Small intestine (tissue), 7 donors: Measurements from ENCODE around the gene DTNB. TPM values are rescaled to one million over a fixed set of nuclear protein-coding genes. Genes with fewer than 3 reads are reported as not detected.
"Not testable (repeated sequence)": the region's sequence is repeated elsewhere in the genome, so short reads cannot be mapped to it uniquely, and the experiment has no call there.

Source experiments
- DNase-seq, 2 donors: peaks; one replicate each; pipeline versions ENCODE4 v3.0.0 to v3.0.0-alpha.2; 2013
- FAIRE-seq: peaks from 2 replicates; lab custom pipeline; 2012; peaks lifted over from hg19 to GRCh38; lab: Jason Lieb, UNC
- H3K27ac ChIP-seq, 3 donors: one replicate each; pipeline ENCODE4 v1.5.1; 2013; ENCODE audit warnings: low read length in 2 of 3, mild to moderate bottlenecking in 2 of 3, control low read depth in 1 of 3, inconsistent platforms in 1 of 3, low read depth in 1 of 3, moderate library complexity in 1 of 3
- H3K27me3 ChIP-seq, 3 donors: one replicate each; pipeline ENCODE4 v1.6.1; 2013; ENCODE audit warnings: low read length in 3 of 3, inconsistent platforms in 1 of 3; ENCODE audit not compliant: control insufficient read depth in 3 of 3, insufficient read depth in 3 of 3
- H3K36me3 ChIP-seq, 3 donors: one replicate each; pipeline ENCODE4 v1.6.1; 2013; ENCODE audit warnings: low read length in 3 of 3, inconsistent platforms in 1 of 3, low read depth in 1 of 3, mild to moderate bottlenecking in 1 of 3, moderate library complexity in 1 of 3; ENCODE audit not compliant: control insufficient read depth in 3 of 3, insufficient read depth in 2 of 3
- H3K4me1 ChIP-seq, 3 donors: one replicate each; pipeline ENCODE4 v1.6.1; 2013; ENCODE audit warnings: low read length in 2 of 3, inconsistent platforms in 1 of 3, low read depth in 1 of 3, mild to moderate bottlenecking in 1 of 3, moderate library complexity in 1 of 3; ENCODE audit not compliant: control insufficient read depth in 3 of 3, insufficient read depth in 2 of 3
- H3K4me3 ChIP-seq, 3 donors: one replicate each; pipeline ENCODE4 v1.5.1; 2013; ENCODE audit warnings: low read length in 3 of 3, control low read depth in 1 of 3, inconsistent platforms in 1 of 3, low read depth in 1 of 3, mild to moderate bottlenecking in 1 of 3, moderate library complexity in 1 of 3
- H3K9me3 ChIP-seq, 2 donors: one replicate each; pipeline ENCODE4 v1.6.1; 2013; ENCODE audit warnings: low read depth in 1 of 2, low read length in 1 of 2; ENCODE audit not compliant: control insufficient read depth in 2 of 2, insufficient read depth in 1 of 2
- whole genome bisulfite sequencing, 3 donors: extraction: QIAGEN DNeasy Blood & Tissue Kit; methylation state at CpG; one replicate each; pipeline ENCODE4 v1.1.7; 2013; 5-methylcytosine and 5-hydroxymethylcytosine counted together
- polyA plus RNA-seq, 4 donors: library from polyadenylated mRNA; stranded (reverse) in 3 of 4; unstranded in 1 of 4; fragments of 200-250 nt in 3 of 4; fragments of 120-200 nt in 1 of 4; gene quantifications; one replicate each; pipeline versions ENCODE4 v1.2.1 to v1.2.3, GENCODE V29; 2013
- donor health status: healthy with polysubstance abuse.
- donor health status: control.
- donor health status: control.
- donor health status: Bipolar disorder and iron deficiency.
- donor health status: healthy.

Gene DTNB
- polyA plus RNA-seq, 4 donors = 2.4 to 9.7 (median 4.4) TPM

GRCh38 chr2:25552318-25552717 lies 121.1 kb downstream of the DTNB start:
- DNase-seq (no peak), FAIRE-seq (no peak)
- Histone ChIP-seq H3K4me3 (no peak overlapping the region), H3K27ac (no peak overlapping the region), H3K27me3 (no peaks in the 10 kb centered on the region), H3K4me1 (no peaks in the 10 kb centered on the region), H3K36me3 (no peaks in the 10 kb centered on the region), H3K9me3 (no peaks in the 10 kb centered on the region)
- 95 to 100% (median 97%) methylated on average over 4 of the region's 4 CpGs for WGBS, 3 donors

GRCh38 chr2:25551316-25551715 lies 122.1 kb downstream of the DTNB start:
- Histone ChIP-seq H3K27ac (no peak overlapping the region), H3K4me1 (no peaks in the 10 kb centered on the region), H3K9me3 (no peaks in the 10 kb centered on the region), H3K36me3 (no peaks in the 10 kb centered on the region), H3K27me3 (no peaks in the 10 kb centered on the region), H3K4me3 (no peak overlapping the region)
- no peak for FAIRE-seq
- no peak for DNase-seq
- 85 to 93% (median 88%) methylated on average over 2 of the region's 2 CpGs for WGBS, 3 donors

GRCh38 chr2:25549571-25549970 lies 123.8 kb downstream of the DTNB start:
- H3K36me3 ChIP-seq, H3K4me3 ChIP-seq, H3K9me3 ChIP-seq, DNase-seq, H3K4me1 ChIP-seq, H3K27me3 ChIP-seq, H3K27ac ChIP-seq, FAIRE-seq: not testable (repeated sequence)
- 68 to 86% (median 81%) methylated on average over 2 of the region's 2 CpGs for WGBS, 3 donors

- DNase-seq (no peak), FAIRE-seq (no peak)
- H3K36me3 ChIP-seq = no peaks in the 10 kb centered on the region
- no peaks in the 10 kb centered on the region for H3K9me3 ChIP-seq
- no peak overlapping the region for H3K4me3 ChIP-seq
- WGBS, 3 donors = 60 to 65% (median 64%) methylated on average over 2 of the region's 2 CpGs
- no peak overlapping the region for H3K27ac ChIP-seq
- no peaks in the 10 kb centered on the region for H3K27me3 ChIP-seq
- H3K4me1 ChIP-seq = no peaks in the 10 kb centered on the region
Measured at GRCh38 chr2:25548601-25549000, 124.8 kb downstream of the DTNB start.

- H3K9me3 ChIP-seq = no peaks in the 10 kb centered on the region
- no peak for FAIRE-seq
- no peaks in the 10 kb centered on the region for H3K36me3 ChIP-seq
- H3K4me3 ChIP-seq = no peak overlapping the region
- 96 to 97% (median 97%) methylated on average over 3 of the region's 3 CpGs for WGBS, 3 donors
- no peaks in the 10 kb centered on the region for H3K27me3 ChIP-seq
- H3K4me1 ChIP-seq = no peaks in the 10 kb centered on the region
- H3K27ac ChIP-seq = no peak overlapping the region
- no peak for DNase-seq
Measured at GRCh38 chr2:25546852-25547251, 126.5 kb downstream of the DTNB start.

- no peak for DNase-seq
- no peak overlapping the region for H3K27ac ChIP-seq
- no peaks in the 10 kb centered on the region for H3K36me3 ChIP-seq
- FAIRE-seq = no peak
- H3K9me3 ChIP-seq = no peaks in the 10 kb centered on the region
- H3K27me3 ChIP-seq = no peaks in the 10 kb centered on the region
- 96 to 98% (median 96%) methylated on average over 4 of the region's 4 CpGs for WGBS, 3 donors
- no peaks in the 10 kb centered on the region for H3K4me1 ChIP-seq
- H3K4me3 ChIP-seq = no peak overlapping the region
Measured at GRCh38 chr2:25545899-25546298, 127.5 kb downstream of the DTNB start.

- Histone ChIP-seq H3K4me1 (no peaks in the 10 kb centered on the region), H3K27me3 (no peaks in the 10 kb centered on the region), H3K4me3 (no peak overlapping the region), H3K27ac (no peak overlapping the region), H3K36me3 (no peaks in the 10 kb centered on the region), H3K9me3 (no peaks in the 10 kb centered on the region)
- no peak for FAIRE-seq
- DNase-seq = no peak
Measured at GRCh38 chr2:25544445-25544844, 128.9 kb downstream of the DTNB start.

- Histone ChIP-seq H3K27ac (no peak overlapping the region), H3K27me3 (no peaks in the 10 kb centered on the region), H3K4me1 (no peaks in the 10 kb centered on the region), H3K36me3 (no peaks in the 10 kb centered on the region), H3K9me3 (no peaks in the 10 kb centered on the region), H3K4me3 (no peak overlapping the region)
- DNase-seq (no peak), FAIRE-seq (no peak)
- 91 to 94% (median 93%) methylated on average over 10 of the region's 10 CpGs for WGBS, 3 donors
Measured at GRCh38 chr2:25543939-25544338, 129.4 kb downstream of the DTNB start.

GRCh38 chr2:25541378-25541777 lies 132.0 kb downstream of the DTNB start:
- no peaks in the 10 kb centered on the region for H3K36me3 ChIP-seq
- no peak overlapping the region for H3K27ac ChIP-seq
- DNase-seq = peak in 1 of 2 donors; percentile 39
- peaks cover 0 to 2% of the 10 kb centered on the region in 2 donors for H3K9me3 ChIP-seq
- 75 to 87% (median 84%) methylated on average over 10 of the region's 10 CpGs for WGBS, 3 donors
- no peak for FAIRE-seq
- no peaks in the 10 kb centered on the region for H3K27me3 ChIP-seq
- no peaks in the 10 kb centered on the region for H3K4me1 ChIP-seq
- no peak overlapping the region for H3K4me3 ChIP-seq
